T-cell (primary cell): Measurements from ENCODE around the gene MOG. TPM values are rescaled to one million over a fixed set of nuclear protein-coding genes. Genes with fewer than 3 reads are reported as not detected.

ENCODE experiments used
- ATAC-seq, 4 experiments: fragments of 200-7000 bp in 3 of 4; fragments of 150-1000 bp in 1 of 4; cut with Tn5 transposase; replicated peaks in 1 of 4; 1 replicate in 3 of 4; 2 replicates in 1 of 4; pipeline ENCODE4 v1.10.0; 2021; ENCODE audit warnings: moderate library complexity in 3 of 4, mild to moderate bottlenecking in 2 of 4, moderate number of reproducible peaks in 1 of 4
- CTCF ChIA-PET, 2 donors: fragments of 300-600 bp; sonication (Branson Sonifier 250); formaldehyde crosslinking; loops; one replicate each; lab custom pipeline; 2022; ENCODE audit warnings: antibody characterized with exemption in 2 of 2; lab: Charles Lee
- POLR2A ChIA-PET, 2 donors: fragments of 300-600 bp; sonication (Branson Sonifier 250); formaldehyde crosslinking; loops; one replicate each; lab custom pipeline; 2022; ENCODE audit warnings: antibody characterized with exemption in 2 of 2; lab: Charles Lee
- DNase-seq, 35 experiments: peaks; one replicate each; pipeline versions ENCODE4 v3.0.0 to v3.0.0-alpha.2; 2013 to 2023
- H3K27ac ChIP-seq: one replicate; pipeline ENCODE4 v1.5.1; 2013; ENCODE audit warnings: low read length
- H3K27me3 ChIP-seq, 2 experiments: replicated peaks in 1 of 2; 1 replicate in 1 of 2; 2 replicates in 1 of 2; pipeline versions ENCODE4 v1.6.1 to v1.7.0; 2013; ENCODE audit warnings: low read length in 1 of 2, mixed read lengths in 1 of 2; ENCODE audit not compliant: control insufficient read depth in 2 of 2, insufficient read depth in 2 of 2; ENCODE audit errors: extremely low read depth in 1 of 2
- H3K36me3 ChIP-seq, 2 donors: 1 replicate in 1 of 2; 2 replicates in 1 of 2; pipeline versions ENCODE4 v1.6.1 to v1.7.0; 2013; ENCODE audit warnings: low read length in 1 of 2; ENCODE audit not compliant: control insufficient read depth in 2 of 2, insufficient read depth in 1 of 2; ENCODE audit errors: extremely low read depth in 1 of 2
- H3K4me1 ChIP-seq, 2 experiments: 1 replicate in 1 of 2; 2 replicates in 1 of 2; pipeline versions ENCODE4 v1.6.1 to v1.7.0; 2013; ENCODE audit warnings: low read length in 2 of 2, mixed read lengths in 1 of 2; ENCODE audit not compliant: insufficient read depth in 2 of 2, control insufficient read depth in 1 of 2; ENCODE audit errors: extremely low read depth in 1 of 2
- H3K4me3 ChIP-seq, 2 donors: 1 replicate in 1 of 2; 2 replicates in 1 of 2; pipeline versions ENCODE4 v1.5.1 to v1.7.0; 2013; ENCODE audit warnings: mild to moderate bottlenecking in 2 of 2, low read length in 1 of 2, moderate library complexity in 1 of 2; ENCODE audit not compliant: control insufficient read depth in 1 of 2; ENCODE audit errors: extremely low read depth in 1 of 2
- H3K9me3 ChIP-seq: 2 replicates; pipeline ENCODE4 v1.7.0; 2013
- H3K27ac Mint-ChIP-seq, 2 donors: one replicate each; pipeline ENCODE4 v1.8.0; 2020 to 2021; ENCODE audit warnings: mild to moderate bottlenecking in 2 of 2, mixed read lengths in 2 of 2
- H3K27me3 Mint-ChIP-seq, 2 donors: one replicate each; pipeline ENCODE4 v1.8.0; 2021 to 2022; ENCODE audit warnings: mixed read lengths in 2 of 2
- H3K36me3 Mint-ChIP-seq: one replicate; pipeline ENCODE4 v1.8.0; 2021; ENCODE audit warnings: mixed read lengths
- H3K4me1 Mint-ChIP-seq, 3 donors: one replicate each; pipeline ENCODE4 v1.8.0; 2020 to 2022; ENCODE audit warnings: mixed read lengths in 3 of 3, mild to moderate bottlenecking in 1 of 3
- H3K4me3 Mint-ChIP-seq, 3 donors: one replicate each; pipeline ENCODE4 v1.8.0; 2020 to 2022; ENCODE audit warnings: mild to moderate bottlenecking in 3 of 3, mixed read lengths in 3 of 3, moderate library complexity in 3 of 3
- H3K9me3 Mint-ChIP-seq, 3 donors: one replicate each; pipeline ENCODE4 v1.8.0; 2020 to 2022; ENCODE audit warnings: mixed read lengths in 3 of 3
- WGBS: methylation state at CpG from one replicate; pipeline ENCODE4 v1.1.5; 2013; ENCODE audit warnings: missing lambda C conversion rate; ENCODE audit not compliant: insufficient coverage; 5-methylcytosine and 5-hydroxymethylcytosine counted together
- total RNA-seq, 35 experiments: library from RNA in 6 of 35; stranded (reverse) in 6 of 35; fragments of 120-200 nt in 1 of 35; gene quantifications; one replicate each; pipeline versions ENCODE4 v1.2.1 to v1.2.4 and lab custom pipeline; 2013 to 2026

Gene MOG
- total RNA-seq, 5 donors from 2014 or later (not counting 1 experiment from before 2014, with no cell fraction given): not detected

DNA sequence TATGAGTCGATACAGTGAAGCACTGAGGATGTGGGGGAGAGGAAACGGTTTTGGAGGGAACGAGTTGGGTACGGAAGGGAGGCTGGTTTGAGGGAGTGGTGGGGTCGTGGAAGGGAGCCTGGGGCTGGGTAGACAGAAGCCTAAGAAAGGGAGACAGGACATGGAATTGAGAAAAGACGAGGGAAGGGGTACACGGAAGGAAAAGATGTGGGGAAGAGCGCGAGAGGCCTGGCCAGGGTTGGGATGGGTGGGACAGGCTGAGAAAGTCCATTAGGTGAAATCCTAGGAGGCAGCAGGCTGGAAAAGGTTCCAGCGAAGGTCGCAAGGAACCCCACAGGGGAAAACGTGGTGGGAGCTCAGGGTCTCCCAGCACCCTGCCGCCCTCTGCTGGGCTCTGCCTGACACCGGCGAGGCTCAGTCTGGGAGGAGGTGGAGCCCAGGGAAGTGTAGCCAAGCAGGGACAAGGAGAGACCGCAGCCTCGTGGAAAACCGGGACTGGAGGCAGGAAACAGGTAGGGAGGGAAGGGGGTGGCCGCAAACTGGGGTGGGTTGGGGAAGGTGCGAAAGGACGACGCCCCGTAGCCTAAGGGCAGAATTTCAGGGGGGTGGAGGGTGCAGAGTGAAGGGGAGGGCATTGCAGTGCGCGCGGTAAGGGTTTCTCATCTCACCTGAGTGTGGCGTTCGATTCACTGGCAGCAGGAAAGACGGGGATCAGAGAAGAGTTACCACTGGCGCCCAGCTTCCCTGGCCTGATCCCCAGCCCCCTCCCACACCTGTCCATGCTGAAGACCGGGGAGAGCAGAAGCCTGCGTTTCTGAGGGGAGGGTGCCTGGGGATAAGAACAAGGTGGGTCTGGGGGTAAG, 28.2 kb upstream of the MOG start:
- ChIA-PET CTCF (interaction anchor here in 1 of 2 donors (0.7 to 3.1 kb wide), 5 partner anchors 14 to 1934 kb away, joined by 4 to 12 read pairs (median 4); no protein-coding TSS in a partner anchor), POLR2A (no interaction called here)
- Histone ChIP-seq H3K9me3 (no peaks in the 10 kb centered on the region), H3K27ac (no peak overlapping the region), H3K4me3 (peak overlapping the region; percentile 79 to 89), H3K36me3 (no peaks in the 10 kb centered on the region), H3K4me1 (peaks cover 18 to 44% of the 10 kb centered on the region in 2 experiments), H3K27me3 (peaks cover 0 to 14% of the 10 kb centered on the region in 2 experiments)
- Mint-ChIP-seq H3K27ac (peak overlapping the region; percentile 40 to 56), H3K9me3 (no peaks in the 10 kb centered on the region), H3K4me3 (peak overlapping the region; percentile 83 to 89 (median 86)), H3K36me3 (no peaks in the 10 kb centered on the region), H3K27me3 (peaks cover 0 to 2% of the 10 kb centered on the region in 2 donors), H3K4me1 (peaks cover 44 to 66% (median 47%) of the 10 kb centered on the region in 3 donors)
- ATAC-seq (peak; percentile 35 to 48 (median 47)), DNase-seq (peak in 21 of 35 experiments; percentile 15 to 70 (median 37))
- under 1% methylated on average over 25 of the region's 32 CpGs for WGBS

GRCh38 chr6:29629571-29629970, 27.3 kb upstream of the MOG start:
- Mint-ChIP-seq H3K4me1 (peaks cover 53 to 75% (median 56%) of the 10 kb centered on the region in 3 donors), H3K27ac (no peak overlapping the region), H3K4me3 (peak overlapping the region in 2 of 3 donors; percentile 83 to 89), H3K9me3 (no peaks in the 10 kb centered on the region), H3K36me3 (no peaks in the 10 kb centered on the region), H3K27me3 (peaks cover 0 to 2% of the 10 kb centered on the region in 2 donors)
- H3K4me1 ChIP-seq: peaks cover 18 to 47% of the 10 kb centered on the region in 2 experiments
- H3K27ac ChIP-seq: no peak overlapping the region
- CTCF ChIA-PET: interaction anchor here (0.6 to 3.1 kb wide), 3 partner anchors 21 to 25 kb away, joined by 4 to 12 read pairs (median 5); no protein-coding TSS in a partner anchor
- POLR2A ChIA-PET: no interaction called here
- ATAC-seq: no peak
- DNase-seq: no peak
- no CpG with 5 or more reads among the region's 2 CpGs for WGBS
- H3K27me3 ChIP-seq: peaks cover 0 to 14% of the 10 kb centered on the region in 2 experiments
- H3K4me3 ChIP-seq: no peak overlapping the region
- no peaks in the 10 kb centered on the region for H3K36me3 ChIP-seq
- H3K9me3 ChIP-seq: no peaks in the 10 kb centered on the region

DNA sequence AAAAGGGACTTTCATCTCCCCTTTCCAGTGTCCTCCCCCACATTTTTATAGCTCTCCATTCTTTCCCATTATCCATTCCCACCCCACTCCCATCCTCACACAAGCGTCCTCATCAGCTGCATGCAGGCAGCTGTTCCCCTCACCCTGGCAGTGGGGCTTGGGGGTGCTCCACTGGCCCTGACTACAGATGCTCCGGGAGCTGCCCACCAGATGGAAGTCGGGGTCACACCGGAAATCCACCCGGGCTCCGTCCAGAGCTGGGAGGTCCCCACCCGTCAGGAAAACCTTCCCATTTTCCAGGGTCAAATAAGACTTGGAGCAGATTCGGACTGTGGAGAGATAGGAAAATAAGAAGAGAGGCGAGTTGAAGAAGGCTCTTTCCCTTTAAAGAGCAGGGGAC, 26.6 kb upstream of the MOG start:
- Histone ChIP-seq H3K36me3 (no peaks in the 10 kb centered on the region), H3K4me1 (peaks cover 18 to 47% of the 10 kb centered on the region in 2 experiments), H3K9me3 (no peaks in the 10 kb centered on the region), H3K27ac (no peak overlapping the region), H3K4me3 (no peak overlapping the region), H3K27me3 (peaks cover 0 to 14% of the 10 kb centered on the region in 2 experiments)
- H3K36me3 Mint-ChIP-seq: no peaks in the 10 kb centered on the region
- H3K4me1 Mint-ChIP-seq: peaks cover 54 to 74% (median 57%) of the 10 kb centered on the region in 3 donors
- H3K4me3 Mint-ChIP-seq: peak overlapping the region in 1 of 3 donors; percentile 95
- peaks cover 0 to 2% of the 10 kb centered on the region in 2 donors for H3K27me3 Mint-ChIP-seq
- no peak for DNase-seq
- no peak overlapping the region for H3K27ac Mint-ChIP-seq
- H3K9me3 Mint-ChIP-seq: no peaks in the 10 kb centered on the region
- CTCF ChIA-PET: interaction anchor here (0.6 to 3.1 kb wide), 2 partner anchors 20 to 24 kb away, joined by 4 to 12 read pairs; no protein-coding TSS in a partner anchor
- 100% methylated on average over 1 of the region's 9 CpGs for WGBS
- POLR2A ChIA-PET: no interaction called here
- ATAC-seq: no peak

DNA sequence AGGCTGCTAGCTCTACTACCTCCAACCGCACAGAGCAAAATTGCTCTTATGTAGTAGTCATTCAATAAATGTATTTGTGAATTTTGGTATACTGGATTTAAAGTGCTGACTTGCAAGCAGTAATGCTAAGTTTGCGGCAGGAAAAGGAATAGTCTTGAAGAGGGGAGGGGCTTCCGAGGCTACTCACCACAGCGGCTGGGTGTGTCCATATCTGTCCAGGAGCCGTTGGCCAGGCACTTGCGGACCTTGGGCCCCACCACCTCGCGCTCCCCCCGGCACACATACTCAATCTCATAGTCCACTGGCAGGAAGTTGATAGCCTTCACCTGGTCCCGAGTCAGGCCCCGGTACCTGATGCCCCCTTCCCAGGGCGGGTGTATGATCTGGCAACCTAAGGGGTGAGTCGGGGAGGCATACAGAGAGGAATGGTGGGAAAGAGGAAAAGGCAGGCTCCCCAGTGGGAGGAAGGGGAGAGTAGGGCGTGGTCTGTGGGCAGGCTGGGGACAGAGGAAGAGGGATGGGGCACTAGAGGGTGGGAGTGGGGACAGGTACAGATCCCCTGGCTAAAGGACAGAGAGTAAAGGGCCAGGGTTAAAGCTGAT, 25.6 kb upstream of the MOG start:
- no peaks in the 10 kb centered on the region for H3K36me3 Mint-ChIP-seq
- H3K27me3 Mint-ChIP-seq: peaks cover 0 to 2% of the 10 kb centered on the region in 2 donors
- Histone ChIP-seq H3K9me3 (no peaks in the 10 kb centered on the region), H3K27ac (no peak overlapping the region), H3K27me3 (peaks cover 0 to 14% of the 10 kb centered on the region in 2 experiments), H3K4me1 (peaks cover 18 to 47% of the 10 kb centered on the region in 2 experiments), H3K4me3 (peak overlapping the region in 1 of 2 donors; percentile 77), H3K36me3 (no peaks in the 10 kb centered on the region)
- H3K9me3 Mint-ChIP-seq: no peaks in the 10 kb centered on the region
- ChIA-PET CTCF (interaction anchor here in 1 of 2 donors (3.1 kb wide), 1 partner anchor 19 kb away, joined by 12 read pairs; no protein-coding TSS in a partner anchor), POLR2A (no interaction called here)
- H3K4me3 Mint-ChIP-seq: peak overlapping the region; percentile 80 to 95 (median 89)
- H3K4me1 Mint-ChIP-seq: peaks cover 54 to 64% (median 57%) of the 10 kb centered on the region in 3 donors
- DNase-seq: no peak
- no peak for ATAC-seq
- peak overlapping the region in 1 of 2 donors; percentile 77 for H3K27ac Mint-ChIP-seq
- WGBS: 87% methylated on average over 9 of the region's 14 CpGs

- ATAC-seq (peak; percentile 58 to 66 (median 61)), DNase-seq (peak; percentile 28 to 72 (median 56))
- peak overlapping the region; percentile 72 to 77 for H3K4me3 ChIP-seq
- Mint-ChIP-seq H3K27me3 (peaks cover 0 to 2% of the 10 kb centered on the region in 2 donors), H3K4me1 (peaks cover 49 to 58% (median 52%) of the 10 kb centered on the region in 3 donors), H3K36me3 (no peaks in the 10 kb centered on the region), H3K27ac (peak overlapping the region; percentile 57 to 77), H3K4me3 (peak overlapping the region; percentile 80 to 95 (median 89)), H3K9me3 (no peaks in the 10 kb centered on the region)
- ChIA-PET CTCF (interaction anchor here in 1 of 2 donors (1.8 kb wide), 1 partner anchor 17 kb away, joined by 10 read pairs; no protein-coding TSS in a partner anchor), POLR2A (no interaction called here)
- WGBS: 7% methylated on average over 39 of the region's 53 CpGs
- H3K27ac ChIP-seq: no peak overlapping the region
- H3K36me3 ChIP-seq: no peaks in the 10 kb centered on the region
- H3K27me3 ChIP-seq: peaks cover 0 to 14% of the 10 kb centered on the region in 2 experiments
- no peaks in the 10 kb centered on the region for H3K9me3 ChIP-seq
- peaks cover 18 to 45% of the 10 kb centered on the region in 2 experiments for H3K4me1 ChIP-seq
These were observed 24.8 kb upstream of the MOG start for GRCh38 chr6:29631860-29632731.
